A673 (cell line): ENCODE results near the gene LAMB4. TPM values are rescaled to one million over a fixed set of nuclear protein-coding genes. Genes with fewer than 3 reads are reported as not detected.

Experiments used
- BruUV-seq: library from RNA; stranded (reverse); fragments of 400-500 nt; replicated peaks from 2 replicates; lab custom pipeline; 2021; lab: Mats Ljungman, UMichigan
- CTCF ChIA-PET: fragments of 300-600 bp; sonication (Branson Sonifier 250); formaldehyde crosslinking; loops from one replicate; lab custom pipeline; 2022; ENCODE audit warnings: antibody characterized with exemption; lab: Charles Lee
- POLR2A ChIA-PET: fragments of 300-600 bp; sonication (Branson Sonifier 250); formaldehyde crosslinking; loops from one replicate; lab custom pipeline; 2022; ENCODE audit warnings: antibody characterized with exemption; ENCODE audit not compliant: low non-redundant PET; lab: Charles Lee
- DNase-seq: peaks from one replicate; pipeline ENCODE4 v3.0.0-alpha.2; 2015; ENCODE audit warnings: low spot score
- H3K27ac ChIP-seq: fragments of 200-600 bp; sonication (generic); 2 replicates; pipeline ENCODE4 v1.5.1; 2016; ENCODE audit warnings: mixed run types, low read depth, mild to moderate bottlenecking, mixed read lengths, antibody characterized with exemption, low read length; ENCODE audit not compliant: poor library complexity, severe bottlenecking
- H3K27me3 ChIP-seq: fragments of 200-600 bp; sonication (generic); replicated peaks from 2 replicates; pipeline ENCODE4 v1.6.1; 2017; ENCODE audit warnings: mixed run types, low read depth, mild to moderate bottlenecking, mixed read lengths, antibody characterized with exemption, low read length; ENCODE audit not compliant: insufficient read depth, poor library complexity
- H3K36me3 ChIP-seq: fragments of 200-600 bp; sonication (generic); 2 replicates; pipeline ENCODE4 v1.6.1; 2016; ENCODE audit warnings: mixed run types, mild to moderate bottlenecking, mixed read lengths, antibody characterized with exemption, low read length; ENCODE audit not compliant: insufficient read depth, poor library complexity, severe bottlenecking
- H3K4me1 ChIP-seq: fragments of 200-600 bp; sonication (generic); 2 replicates; pipeline ENCODE4 v1.6.1; 2017; ENCODE audit warnings: mixed run types, mild to moderate bottlenecking, mixed read lengths, antibody characterized with exemption, low read length; ENCODE audit not compliant: insufficient read depth, poor library complexity, severe bottlenecking
- H3K4me3 ChIP-seq: fragments of 200-600 bp; sonication (generic); 2 replicates; pipeline ENCODE4 v1.5.1; 2016; ENCODE audit warnings: low read depth, mixed run types, mild to moderate bottlenecking, mixed read lengths, low read length; ENCODE audit not compliant: poor library complexity, severe bottlenecking
- H3K9me3 ChIP-seq: fragments of 200-600 bp; sonication (generic); 2 replicates; pipeline ENCODE4 v1.6.1; 2016; ENCODE audit warnings: mixed run types, low read depth, mild to moderate bottlenecking, mixed read lengths, antibody characterized with exemption, low read length; ENCODE audit not compliant: poor library complexity, severe bottlenecking
- CTCF ChIP-seq: fragments of 300-800, 200-600 bp; sonication (generic); conservative IDR thresholded peaks from 2 replicates; pipeline ENCODE4 v1.5.1; 2017; ENCODE audit warnings: low read depth, mild to moderate bottlenecking, antibody characterized with exemption, low read length, moderate library complexity, mixed read lengths
- EZH2 ChIP-seq: fragments of 200-600 bp; sonication (generic); IDR thresholded peaks from 2 replicates; pipeline ENCODE4 v1.6.1; 2017; ENCODE audit warnings: borderline replicate concordance, low read depth, mild to moderate bottlenecking, mixed read lengths, antibody characterized with exemption, low read length; ENCODE audit not compliant: poor library complexity, severe bottlenecking
- intact Hi-C: fragments of 100-400 bp; cut with micrococcal nuclease; formaldehyde crosslinking; loops from one replicate; pipeline ENCODE4 v1.10.0; 2022; ENCODE audit not compliant: unreplicated experiment
- total RNA-seq: library from RNA; stranded (reverse); gene quantifications from 2 replicates; pipeline ENCODE4 v1.2.3, GENCODE V29; 2021

LAMB4 gene
- total RNA-seq, 1 experiment from 2014 or later = 0.21 TPM

GRCh38 chr7:108093341-108093740 lies 36.8 kb downstream of the LAMB4 start:
- H3K36me3 ChIP-seq = no peaks in the 10 kb centered on the region
- H3K27ac ChIP-seq = no peak overlapping the region
- BruUV-seq = no TSS peak
- H3K27me3 ChIP-seq = no peaks in the 10 kb centered on the region
- ChIA-PET CTCF (no interaction called here), POLR2A (no interaction called here)
- intact Hi-C loops = no loop called here
- TF ChIP-seq EZH2 (no peak), CTCF (no peak)
- H3K4me1 ChIP-seq = peaks cover 22% of the 10 kb centered on the region
- no peak overlapping the region for H3K4me3 ChIP-seq
- H3K9me3 ChIP-seq = no peaks in the 10 kb centered on the region
- DNase-seq = no peak

GRCh38 chr7:108091461-108091831 lies 38.7 kb downstream of the LAMB4 start:
- H3K4me3 ChIP-seq = no peak overlapping the region
- H3K27ac ChIP-seq = no peak overlapping the region
- H3K27me3 ChIP-seq = no peaks in the 10 kb centered on the region
- BruUV-seq = no TSS peak
- H3K9me3 ChIP-seq = no peaks in the 10 kb centered on the region
- DNase-seq = no peak
- POLR2A ChIA-PET = no interaction called here
- intact Hi-C loops = no loop called here
- H3K36me3 ChIP-seq = no peaks in the 10 kb centered on the region
- TF ChIP-seq EZH2 (no peak), CTCF (no peak)
- CTCF ChIA-PET = no interaction called here
- peaks cover 22% of the 10 kb centered on the region for H3K4me1 ChIP-seq

- H3K9me3 ChIP-seq = no peaks in the 10 kb centered on the region
- H3K4me1 ChIP-seq = peaks cover 19% of the 10 kb centered on the region
- H3K36me3 ChIP-seq = no peaks in the 10 kb centered on the region
- no peak overlapping the region for H3K27ac ChIP-seq
- TF ChIP-seq CTCF = no peak
- TF ChIP-seq EZH2 = no peak
- no peak for DNase-seq
- H3K27me3 ChIP-seq = no peaks in the 10 kb centered on the region
- H3K4me3 ChIP-seq = no peak overlapping the region
- CTCF ChIA-PET = no interaction called here
- POLR2A ChIA-PET = no interaction called here
- BruUV-seq = no TSS peak
- intact Hi-C loops = no loop called here
Observed at GRCh38 chr7:108090791-108091460, 39.2 kb downstream of the LAMB4 start.
